CD4-positive, alpha-beta T cell treated with Interleukin-15 for 1 hour (primary cell): ENCODE measurements around the gene MYO7A.

Experiments used
- DNase-seq: peaks from one replicate; pipeline ENCODE4 v3.0.0-alpha.2; 2020

The MYO7A gene

GRCh38 chr11:77147668-77148321, 19.7 kb downstream of the MYO7A start:
- DNase-seq = peak; percentile 23

DNA sequence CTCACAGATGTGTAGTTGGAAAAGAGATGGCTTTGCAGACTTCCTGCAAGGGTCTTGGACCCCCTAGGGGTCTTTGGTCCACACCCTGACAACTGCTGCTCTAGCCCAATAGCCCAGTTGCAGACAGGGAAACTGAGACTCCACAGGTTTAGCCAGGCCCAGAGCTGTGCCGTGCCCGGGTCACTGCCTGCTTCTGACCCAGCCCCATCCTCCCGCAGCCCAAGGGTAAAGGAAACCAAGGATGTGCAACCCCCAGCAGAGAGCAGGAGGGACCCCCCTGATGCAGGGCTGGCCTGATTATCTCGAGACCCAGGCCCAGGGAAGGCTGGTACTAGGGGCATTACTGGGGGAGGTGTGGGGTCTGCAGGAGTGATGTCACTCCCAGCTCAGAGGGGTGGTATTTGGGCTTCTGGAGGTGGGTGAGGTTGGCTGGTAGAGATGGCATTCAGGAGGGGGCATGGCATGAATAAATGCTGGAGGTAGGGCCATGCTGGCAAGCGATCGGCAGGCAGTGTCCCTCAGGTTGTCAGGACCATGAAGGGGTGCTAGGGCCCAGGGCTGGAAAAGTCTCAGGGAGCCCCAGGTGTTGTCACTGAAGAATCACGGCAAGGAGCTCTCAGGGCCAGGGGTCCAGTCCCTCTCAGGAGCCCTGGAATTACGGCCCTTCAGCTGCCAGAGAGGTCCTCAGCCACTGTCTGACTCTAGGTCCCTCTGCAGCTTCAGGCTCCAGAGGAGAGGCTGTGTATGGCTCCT, 21.1 kb downstream of the MYO7A start:
- no peak for DNase-seq

DNA sequence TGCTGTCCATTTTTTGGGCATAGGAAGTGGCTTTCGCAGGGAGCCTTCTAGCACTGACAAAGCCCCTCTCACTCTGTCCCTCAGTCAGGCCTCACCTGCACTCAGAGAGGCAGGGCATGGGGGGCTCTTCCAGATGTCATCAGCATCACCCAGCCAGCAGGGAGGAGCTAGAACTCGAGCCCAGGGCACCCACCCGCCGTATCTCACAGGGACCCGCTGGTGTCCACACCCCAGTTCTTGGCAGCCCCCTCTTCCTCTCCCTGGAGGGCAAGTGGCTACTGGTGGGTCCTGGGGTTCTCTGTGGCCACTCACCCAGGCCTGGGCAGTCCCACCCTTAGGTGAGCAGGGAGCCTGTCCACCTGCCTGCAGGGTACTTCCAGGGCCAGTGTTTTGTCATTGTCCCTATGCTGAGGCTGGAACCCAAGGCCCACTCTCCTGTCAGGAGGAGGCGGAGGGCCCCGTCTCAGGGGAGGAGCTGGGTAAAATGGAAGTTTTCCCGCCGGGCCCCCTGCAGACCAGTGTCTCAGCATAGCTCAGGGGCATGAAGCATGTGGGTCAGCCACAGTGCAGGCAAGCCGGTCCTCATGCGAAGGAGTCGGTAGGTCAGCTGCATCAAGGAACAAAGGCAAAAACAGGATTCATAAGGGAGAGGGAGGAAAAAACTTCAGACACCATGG, 21.8 kb downstream of the MYO7A start:
- DNase-seq = no peak

DNA sequence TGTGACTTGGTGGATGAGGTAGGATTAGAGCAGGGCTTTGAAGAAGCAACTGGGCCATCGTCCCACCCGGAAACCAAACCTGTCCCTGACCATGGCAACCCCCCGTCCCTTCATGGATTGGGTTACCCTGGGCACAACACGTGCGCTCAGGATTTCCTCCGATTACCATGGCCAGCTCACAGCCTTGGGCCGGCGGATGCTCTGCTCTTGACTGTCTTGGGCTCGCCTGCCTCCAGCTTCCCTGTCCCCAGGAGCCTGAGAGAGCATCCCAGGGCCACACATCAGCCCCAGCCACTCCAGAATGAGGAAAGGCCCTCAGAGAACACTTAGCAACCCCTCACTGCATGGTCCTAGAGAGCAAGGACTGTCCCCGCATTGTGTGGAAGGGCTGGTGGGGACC, 22.8 kb downstream of the MYO7A start:
- DNase-seq = no peak

GRCh38 chr11:77151804-77152509, 23.9 kb downstream of the MYO7A start:
- DNase-seq = peak; percentile 39

DNA sequence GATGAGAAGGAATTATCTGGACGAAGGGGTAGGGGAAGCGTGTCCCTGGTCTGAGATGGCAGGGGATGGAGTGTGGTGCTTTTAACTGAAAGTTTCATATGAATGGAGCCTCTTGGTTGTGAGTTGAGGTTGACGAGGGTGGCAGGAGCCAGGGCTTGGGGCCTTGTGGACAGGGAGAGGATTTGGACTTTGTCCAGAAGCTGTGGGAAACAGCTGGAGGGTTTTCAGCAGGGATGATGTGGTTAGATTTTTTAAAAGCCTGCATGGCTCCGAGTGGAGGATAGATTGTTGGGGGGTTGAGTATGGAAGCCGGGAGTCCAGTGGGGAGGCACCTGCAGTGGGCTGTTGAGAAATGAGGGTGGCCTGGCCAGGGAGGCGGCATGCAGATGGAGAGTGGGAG, 24.8 kb downstream of the MYO7A start:
- DNase-seq = no peak

DNA sequence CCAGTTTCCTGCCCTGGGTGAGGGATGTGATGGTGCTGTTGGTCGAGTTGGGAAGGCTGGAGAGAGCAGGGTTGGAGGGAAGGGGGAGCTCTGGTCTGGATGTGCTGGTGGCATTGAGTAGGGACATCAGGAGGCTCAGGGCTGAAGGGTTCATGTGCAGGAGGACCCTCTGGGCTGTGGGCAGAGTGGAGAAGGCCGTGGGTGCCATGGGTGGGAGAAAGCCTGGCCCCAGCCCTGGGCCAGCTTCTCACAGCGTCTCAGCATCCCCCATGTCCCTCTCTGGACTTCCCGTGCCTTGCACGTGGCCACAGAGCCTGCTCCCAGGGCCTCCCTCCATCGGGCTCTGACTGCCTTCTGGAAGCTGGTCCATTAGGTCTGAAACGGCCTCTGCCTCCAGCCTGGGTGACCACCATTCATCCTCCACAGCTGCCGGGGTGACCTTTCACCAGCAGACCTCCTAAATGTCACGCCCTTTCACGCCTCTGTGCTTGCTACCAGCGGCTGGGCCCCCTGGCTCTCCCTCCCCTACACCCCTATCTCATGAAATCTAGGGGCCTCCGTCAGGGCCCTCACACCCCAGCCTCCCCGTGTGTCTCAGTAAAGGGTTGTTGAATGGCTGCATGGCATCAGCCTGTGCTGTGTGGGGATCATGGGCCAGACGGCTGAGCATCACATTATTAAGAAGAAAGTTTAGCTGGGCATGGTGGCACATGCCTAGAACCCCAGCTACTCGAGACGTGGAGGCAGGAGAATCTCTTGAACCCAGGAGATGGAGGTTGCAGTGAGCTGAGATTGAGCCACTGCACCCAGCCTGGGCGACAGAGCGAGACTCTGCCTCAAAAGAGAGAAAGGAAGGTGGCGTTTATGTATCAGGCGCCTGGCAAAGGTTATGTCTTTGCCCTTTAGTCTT, 25.5 kb downstream of the MYO7A start:
- no peak for DNase-seq

GRCh38 chr11:77154381-77155081, 26.5 kb downstream of the MYO7A start:
- no peak for DNase-seq

GRCh38 chr11:77155082-77155475, 27.0 kb downstream of the MYO7A start:
- DNase-seq = no peak

GRCh38 chr11:77155556-77156130, 27.6 kb downstream of the MYO7A start:
- no peak for DNase-seq

- no peak for DNase-seq
Observed at GRCh38 chr11:77156396-77157195, 28.6 kb downstream of the MYO7A start.

- no peak for DNase-seq
Observed at GRCh38 chr11:77158041-77158695, 30.1 kb downstream of the MYO7A start.

GRCh38 chr11:77159219-77159936, 31.3 kb downstream of the MYO7A start:
- no peak for DNase-seq

GRCh38 chr11:77159937-77160495, 32.0 kb downstream of the MYO7A start:
- DNase-seq = no peak

GRCh38 chr11:77163271-77163670, 35.2 kb downstream of the MYO7A start:
- no peak for DNase-seq

DNA sequence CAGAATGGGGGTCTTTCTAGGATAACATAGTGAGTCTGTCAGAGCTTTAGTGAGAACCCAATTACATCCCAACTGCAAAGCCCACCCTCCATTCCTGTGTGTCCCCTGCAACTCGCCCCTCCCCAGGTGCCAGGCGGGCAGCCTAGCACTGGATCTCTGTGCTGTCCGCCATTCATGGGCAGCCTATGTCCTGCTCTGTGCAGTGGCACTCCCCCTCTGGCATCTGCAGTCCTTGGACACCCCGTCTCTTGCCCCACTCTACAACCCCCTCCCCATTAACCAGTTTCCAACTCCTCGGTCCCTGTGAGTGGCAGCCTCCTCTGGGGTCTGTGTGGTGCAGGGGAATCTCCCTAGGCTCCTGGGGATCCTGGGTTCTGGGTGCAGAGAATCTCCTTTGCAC, 37.0 kb downstream of the MYO7A start:
- DNase-seq = no peak

- no peak for DNase-seq
Observed at GRCh38 chr11:77166021-77166420, 38.0 kb downstream of the MYO7A start.

- DNase-seq = no peak
Observed at GRCh38 chr11:77167111-77167626, 39.1 kb downstream of the MYO7A start.

DNA sequence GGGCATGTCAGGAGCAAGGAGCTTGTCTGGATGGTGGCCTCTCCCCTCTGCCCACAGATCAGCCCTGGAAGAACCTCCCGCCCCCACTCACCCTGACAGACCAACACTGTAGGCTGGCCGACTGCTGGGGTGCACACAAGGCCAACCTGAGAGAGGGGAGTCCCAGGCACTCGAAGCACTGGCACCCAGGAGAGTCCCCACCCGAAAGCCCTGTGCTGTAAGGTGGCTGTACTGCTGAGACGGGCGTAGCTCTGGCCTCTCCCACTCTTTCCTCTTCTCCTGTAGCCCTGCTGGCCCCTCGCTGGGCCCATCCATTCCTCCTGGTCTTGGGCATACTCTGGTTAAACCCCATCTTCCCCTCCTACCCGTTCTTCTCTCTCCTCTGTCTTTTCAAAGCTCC, 39.7 kb downstream of the MYO7A start:
- DNase-seq = no peak
